GM23338 (cell line): ENCODE measurements around the gene ERI3. TPM values are rescaled to one million over a fixed set of nuclear protein-coding genes. Genes with fewer than 3 reads are reported as not detected.

ENCODE experiments used
- ATAC-seq: fragments of 200-7000 bp; cut with Tn5 transposase; 3 replicates; pipeline ENCODE4 v1.9.1; 2020
- DNase-seq: peaks from one replicate; pipeline ENCODE4 v3.0.0-alpha.2; 2015; ENCODE audit warnings: low spot score
- H2AFZ ChIP-seq: fragments of 200-600 bp; sonication (generic); 2 replicates; pipeline ENCODE4 v1.8.0; 2016; ENCODE audit warnings: antibody characterized with exemption, mild to moderate bottlenecking, moderate library complexity
- H3F3A ChIP-seq: fragments of 200-600 bp; sonication (generic); replicated peaks from 2 replicates; pipeline ENCODE4 v1.8.0; 2017; ENCODE audit warnings: antibody characterized with exemption, mixed run types, low read depth
- H3K27ac ChIP-seq: fragments of 200-600 bp; sonication (generic); 2 replicates; pipeline ENCODE4 v1.6.1; 2016; ENCODE audit warnings: low read depth
- H3K27me3 ChIP-seq: fragments of 200-600 bp; sonication (generic); 2 replicates; pipeline ENCODE4 v1.8.0; 2016; ENCODE audit warnings: mild to moderate bottlenecking, mixed run types, moderate library complexity; ENCODE audit not compliant: insufficient read depth
- H3K36me3 ChIP-seq: fragments of 200-600 bp; sonication (generic); 2 replicates; pipeline ENCODE4 v1.8.0; 2016; ENCODE audit warnings: mild to moderate bottlenecking; ENCODE audit not compliant: insufficient read depth
- H3K4me1 ChIP-seq: fragments of 200-600 bp; sonication (generic); 2 replicates; pipeline ENCODE4 v1.8.0; 2016; ENCODE audit warnings: mild to moderate bottlenecking, moderate library complexity; ENCODE audit not compliant: insufficient read depth
- H3K4me2 ChIP-seq: fragments of 200-600 bp; sonication (generic); 2 replicates; pipeline ENCODE4 v1.7.1; 2017; ENCODE audit warnings: mixed run types
- H3K4me3 ChIP-seq: fragments of 200-600 bp; sonication (generic); 2 replicates; pipeline ENCODE4 v1.6.1; 2016; ENCODE audit warnings: mixed run types
- H3K79me2 ChIP-seq: fragments of 200-600 bp; sonication (generic); replicated peaks from 2 replicates; pipeline ENCODE4 v1.8.0; 2017; ENCODE audit warnings: mild to moderate bottlenecking; ENCODE audit not compliant: insufficient read depth
- H3K9me2 ChIP-seq: fragments of 200-600 bp; sonication (generic); 2 replicates; pipeline ENCODE4 v1.8.0; 2017; ENCODE audit not compliant: insufficient read depth
- H4K20me1 ChIP-seq: fragments of 200-600 bp; sonication (generic); replicated peaks from 2 replicates; pipeline ENCODE4 v1.8.0; 2017; ENCODE audit warnings: mild to moderate bottlenecking; ENCODE audit not compliant: insufficient read depth
- H3K27ac Mint-ChIP-seq: 2 replicates; pipeline ENCODE4 v1.8.0; 2020; ENCODE audit warnings: inconsistent platforms, mild to moderate bottlenecking, moderate library complexity, mixed read lengths
- H3K27me3 Mint-ChIP-seq: 3 replicates; pipeline ENCODE4 v1.8.0; 2022; ENCODE audit warnings: low read depth, mild to moderate bottlenecking, moderate library complexity, mixed read lengths, inconsistent platforms; ENCODE audit not compliant: insufficient read depth, poor library complexity
- H3K36me3 Mint-ChIP-seq: 3 replicates; pipeline ENCODE4 v1.8.0; 2021; ENCODE audit warnings: low read depth, mild to moderate bottlenecking, inconsistent platforms, moderate library complexity, mixed read lengths
- H3K4me1 Mint-ChIP-seq: 3 replicates; pipeline ENCODE4 v1.8.0; 2020; ENCODE audit warnings: mild to moderate bottlenecking, inconsistent platforms, mixed read lengths
- H3K4me3 Mint-ChIP-seq: 3 replicates; pipeline ENCODE4 v1.8.0; 2021; ENCODE audit warnings: moderate library complexity, mild to moderate bottlenecking, inconsistent platforms, mixed read lengths
- H3K9me3 Mint-ChIP-seq: 3 replicates; pipeline ENCODE4 v1.8.0; 2020; ENCODE audit warnings: moderate library complexity, mild to moderate bottlenecking, inconsistent platforms, mixed read lengths
- CREB1 ChIP-seq: fragments of 250-450 bp; sonication (Bioruptor Pico); IDR thresholded peaks from 2 replicates; pipeline ENCODE4 v1.5.0; 2020; ENCODE audit warnings: low read depth, mild to moderate bottlenecking, moderate library complexity
- NANOG ChIP-seq: IDR thresholded peaks from 2 replicates; pipeline ENCODE4 v1.6.1; 2016; ENCODE audit warnings: antibody characterized with exemption, borderline replicate concordance
- POLR2AphosphoS5 ChIP-seq: IDR thresholded peaks from 2 replicates; pipeline ENCODE4 v1.6.1; 2016; ENCODE audit warnings: antibody characterized with exemption, low read depth
- REST ChIP-seq: IDR thresholded peaks from one replicate; pipeline ENCODE4 v1.6.1; 2018; ENCODE audit warnings: antibody characterized with exemption; ENCODE audit not compliant: unreplicated experiment
- STAT1 ChIP-seq: IDR thresholded peaks from one replicate; pipeline ENCODE4 v1.6.1; 2016; ENCODE audit warnings: antibody characterized with exemption; ENCODE audit not compliant: unreplicated experiment
- ZNF462 ChIP-seq: fragments of 250-450 bp; sonication (Bioruptor Pico); IDR thresholded peaks from 2 replicates; pipeline ENCODE4 v1.5.0; 2020; ENCODE audit warnings: mild to moderate bottlenecking, moderate library complexity
- polyA plus RNA-seq: library from polyadenylated mRNA; unstranded; fragments of >200 nt; fragmentation: Nextera tagmentation; extraction: Ambion mirVana; gene quantifications from 2 replicates; pipeline ENCODE4 v1.2.1, GENCODE V29; 2016
- total RNA-seq: library from RNA; depleted of rRNA; stranded (reverse); fragments of >200 nt; shearing (Covaris generic); gene quantifications from 2 replicates; pipeline ENCODE4 v1.2.3, GENCODE V29; 2014
- TF ChIP-seq, protein P1 (sequence below): IDR thresholded peaks from 2 replicates; pipeline ENCODE4 v1.6.1; 2016; ENCODE audit warnings: antibody characterized with exemption

The ERI3 gene
- total and polyA plus RNA-seq, 2 experiments from 2014 or later = 63.0 to 70.1 TPM

DNA sequence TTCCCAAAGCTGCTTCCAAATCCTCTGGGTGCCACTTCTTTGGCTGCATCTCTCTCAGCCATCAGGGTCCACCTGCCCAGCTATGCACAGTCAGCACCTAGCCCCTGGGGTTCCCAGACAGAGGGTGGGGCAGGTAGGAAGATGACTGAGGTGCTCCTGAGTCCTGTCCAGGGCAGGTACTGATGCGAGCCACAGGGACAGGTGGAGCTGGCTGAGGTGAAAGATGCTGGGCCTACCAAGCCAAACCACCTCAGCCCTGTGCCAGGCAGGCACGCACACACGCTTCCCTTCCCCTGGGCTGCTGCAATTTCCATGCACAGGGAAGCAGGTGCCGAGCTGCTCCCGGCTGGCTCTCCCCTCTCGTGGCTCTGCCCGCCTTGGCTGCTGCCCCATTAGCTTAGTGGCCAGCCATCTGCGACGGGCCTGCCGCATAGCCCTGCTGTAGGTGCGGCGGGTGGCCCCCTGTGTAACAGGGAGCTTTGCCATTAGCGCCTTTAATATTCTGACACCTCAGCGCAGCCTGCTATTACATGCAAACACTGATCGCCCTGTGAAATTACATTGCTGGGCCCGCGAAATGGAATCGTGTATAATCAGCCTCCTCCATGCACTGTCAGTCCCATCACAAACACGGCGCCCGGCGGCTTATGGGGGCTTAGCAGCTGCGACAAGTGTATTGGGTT is 102.9 kb downstream of the ERI3 start:
- H3K4me1 ChIP-seq = no peaks in the 10 kb centered on the region
- no peaks in the 10 kb centered on the region for H3K9me2 ChIP-seq
- H3K27ac ChIP-seq = no peak overlapping the region
- H2AFZ ChIP-seq = no peak overlapping the region
- H3K4me3 ChIP-seq = no peak overlapping the region
- H3K36me3 ChIP-seq = no peaks in the 10 kb centered on the region
- peaks cover 3% of the 10 kb centered on the region; the same call in 1 of the 2 replicates for H4K20me1 ChIP-seq
- Mint-ChIP-seq H3K27me3 (peaks cover 7% of the 10 kb centered on the region), H3K27ac (no peak overlapping the region), H3K4me3 (no peak overlapping the region), H3K4me1 (peaks cover 18% of the 10 kb centered on the region), H3K9me3 (no peaks in the 10 kb centered on the region), H3K36me3 (no peaks in the 10 kb centered on the region)
- DNase-seq (no peak), ATAC-seq (no peak)
- H3K4me2 ChIP-seq = no peak overlapping the region
- no peak for TF ChIP-seq ZNF462 (CRISPR knock-in tag)
- TF ChIP-seq POLR2AphosphoS5 = no peak
- no peak for TF ChIP-seq STAT1
- no peaks in the 10 kb centered on the region for H3K27me3 ChIP-seq
- H3K79me2 ChIP-seq = no peaks in the 10 kb centered on the region
- no peaks in the 10 kb centered on the region for H3F3A ChIP-seq

DNA sequence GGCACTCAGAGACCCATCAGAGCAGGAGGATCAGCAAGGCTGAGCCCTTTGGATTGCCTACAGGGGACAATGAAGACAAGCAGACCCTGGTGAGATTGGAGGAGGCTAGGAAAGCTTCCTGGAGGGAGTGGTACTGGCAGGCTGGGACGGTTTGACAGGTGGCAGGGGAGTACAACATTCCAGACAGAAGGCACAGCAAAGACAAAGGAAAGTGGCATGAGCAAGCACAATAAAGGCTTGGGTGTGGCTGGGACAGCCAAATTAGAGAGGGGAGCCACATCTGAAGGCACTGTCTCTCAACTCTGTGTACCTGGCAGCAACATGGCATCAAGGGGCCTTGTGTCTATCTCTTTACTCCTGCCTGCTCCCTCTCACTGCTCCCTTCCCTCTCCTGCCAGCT is 103.6 kb downstream of the ERI3 start:
- Histone ChIP-seq H3K27me3 (no peaks in the 10 kb centered on the region), H2AFZ (no peak overlapping the region), H3K79me2 (no peaks in the 10 kb centered on the region), H3K27ac (no peak overlapping the region), H3K9me2 (no peaks in the 10 kb centered on the region), H3F3A (no peaks in the 10 kb centered on the region), H3K36me3 (no peaks in the 10 kb centered on the region), H3K4me1 (no peaks in the 10 kb centered on the region), H3K4me3 (no peak overlapping the region), H4K20me1 (peaks cover 3% of the 10 kb centered on the region; the same call in 1 of the 2 replicates), H3K4me2 (no peak overlapping the region)
- H3K27me3 Mint-ChIP-seq = peaks cover 7% of the 10 kb centered on the region
- H3K4me3 Mint-ChIP-seq = no peak overlapping the region
- no peak overlapping the region for H3K27ac Mint-ChIP-seq
- H3K4me1 Mint-ChIP-seq = peaks cover 15% of the 10 kb centered on the region
- no peak for DNase-seq
- no peaks in the 10 kb centered on the region for H3K36me3 Mint-ChIP-seq
- TF ChIP-seq, protein P1, sequence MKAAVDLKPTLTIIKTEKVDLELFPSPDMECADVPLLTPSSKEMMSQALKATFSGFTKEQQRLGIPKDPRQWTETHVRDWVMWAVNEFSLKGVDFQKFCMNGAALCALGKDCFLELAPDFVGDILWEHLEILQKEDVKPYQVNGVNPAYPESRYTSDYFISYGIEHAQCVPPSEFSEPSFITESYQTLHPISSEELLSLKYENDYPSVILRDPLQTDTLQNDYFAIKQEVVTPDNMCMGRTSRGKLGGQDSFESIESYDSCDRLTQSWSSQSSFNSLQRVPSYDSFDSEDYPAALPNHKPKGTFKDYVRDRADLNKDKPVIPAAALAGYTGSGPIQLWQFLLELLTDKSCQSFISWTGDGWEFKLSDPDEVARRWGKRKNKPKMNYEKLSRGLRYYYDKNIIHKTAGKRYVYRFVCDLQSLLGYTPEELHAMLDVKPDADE = no peak
- TF ChIP-seq REST (no peak), NANOG (no peak), CREB1 (CRISPR knock-in tag) (no peak)
- H3K9me3 Mint-ChIP-seq = no peaks in the 10 kb centered on the region
- no peak for ATAC-seq
